HG02870 (cell line): ENCODE results near the gene LSM11.

Experiments used
- ATAC-seq: cut with Tn5 transposase; IDR thresholded peaks from one replicate; pipeline ENCODE4 v1.9.1; 2021; ENCODE audit warnings: mild to moderate bottlenecking, moderate library complexity; ENCODE audit not compliant: unreplicated experiment

The LSM11 gene

GRCh38 chr5:157766902-157767301, 23.4 kb downstream of the LSM11 start:
- no peak for ATAC-seq

GRCh38 chr5:157767689-157768088, 24.2 kb downstream of the LSM11 start:
- no peak for ATAC-seq

GRCh38 chr5:157770665-157771064, 27.2 kb downstream of the LSM11 start:
- no peak for ATAC-seq

GRCh38 chr5:157772127-157772526, 28.6 kb downstream of the LSM11 start:
- ATAC-seq: no peak

- no peak for ATAC-seq
These were observed 34.8 kb downstream of the LSM11 start for GRCh38 chr5:157778121-157778805.

- no peak for ATAC-seq
These were observed 35.7 kb downstream of the LSM11 start for GRCh38 chr5:157779221-157779620.

GRCh38 chr5:157785801-157786200, 42.3 kb downstream of the LSM11 start:
- ATAC-seq: no peak

- no peak for ATAC-seq
These were observed 49.8 kb downstream of the LSM11 start for GRCh38 chr5:157793301-157793700.

- ATAC-seq: no peak
These were observed 56.1 kb downstream of the LSM11 start for GRCh38 chr5:157799578-157799977.

GRCh38 chr5:157800137-157800536, 56.6 kb downstream of the LSM11 start:
- no peak for ATAC-seq

- no peak for ATAC-seq
These were observed 59.2 kb downstream of the LSM11 start for GRCh38 chr5:157802736-157803135.

GRCh38 chr5:157808043-157808442, 64.5 kb downstream of the LSM11 start:
- no peak for ATAC-seq
